Mammary epithelial cell (primary cell): Measurements from ENCODE around the gene ACVR1.

Source experiments
- CTCF ChIP-seq, 2 donors: IDR thresholded peaks in 1 of 2; conservative IDR thresholded peaks in 1 of 2; 2 replicates each; pipeline ENCODE4 v1.5.1; 2011 to 2012; ENCODE audit warnings: inconsistent platforms in 2 of 2, low read length in 2 of 2, mild to moderate bottlenecking in 2 of 2, control low read depth in 1 of 2, low read depth in 1 of 2; ENCODE audit not compliant: insufficient read depth in 1 of 2; ENCODE audit errors: extremely low read depth in 1 of 2
- EZH2 ChIP-seq: IDR thresholded peaks from 2 replicates; pipeline ENCODE4 v1.6.1; 2012; ENCODE audit warnings: low read length, inconsistent platforms, borderline replicate concordance

DNA sequence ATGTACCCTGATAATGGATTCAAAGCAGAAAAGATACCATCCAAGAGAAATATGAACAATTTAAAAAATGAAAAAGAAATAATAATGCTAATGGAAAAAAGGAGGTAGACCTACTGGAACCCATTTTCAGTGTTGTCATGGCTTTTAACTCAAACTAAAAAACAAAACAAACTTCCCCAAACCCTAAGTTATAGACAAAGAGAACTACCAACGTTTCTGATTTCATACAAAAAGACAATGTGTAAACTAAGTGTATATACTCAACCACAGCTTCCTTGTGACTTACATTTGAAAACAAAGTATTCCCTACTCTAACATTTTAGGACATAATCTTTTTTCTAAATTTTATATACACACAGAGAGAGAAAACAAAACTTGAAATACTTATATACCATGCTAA is 45.9 kb downstream of the ACVR1 start:
- TF ChIP-seq CTCF (conservative IDR thresholded peaks at IDR 0.05 in 1 of 2, IDR thresholded peaks at IDR 0.05 in 1 of 2; ENCODE audit: extremely low read depth in 1 of 2, insufficient read depth in 1 of 2, low read depth in 1 of 2, low read length in 2 of 2) (no peak), EZH2 (no peak)
